ENCODE measurements around the gene CDKL2. TPM values are rescaled to one million over a fixed set of nuclear protein-coding genes. Genes with fewer than 3 reads are reported as not detected.
A peak's percentile ranks its signal among the peaks of the same experiment; 100 is the strongest.
"Not testable (repeated sequence)": the region's sequence is repeated elsewhere in the genome, so short reads cannot be mapped to it uniquely, and the experiment has no call there.

Gene CDKL2
- polyA plus RNA-seq (ENCODE audit: insufficient read length in 3 of 3): 10 to 100 TPM; 10.5 to 12.7 (median 10.8) TPM
- long read RNA-seq, donor 1: 0 reads
- long read RNA-seq, donor 2: 0 reads
- long read RNA-seq, donor 3: 0 reads
- long read RNA-seq, donor 4: 0 reads
- long read RNA-seq, donor 5: 0 reads
- long read RNA-seq, donor 6: 0 reads
- long read RNA-seq, donor 7: 0 reads
- long read RNA-seq, donor 8: 0 reads
- long read RNA-seq, donor 9: 0 reads
- long read RNA-seq, donor 10, partial matches to known transcripts: 5 of 5 reads
- long read RNA-seq, donor 10, other reads (novel, unspliced or antisense): 0 of 5 reads
- long read RNA-seq, donor 11: 0 reads
- long read RNA-seq, donor 12: 0 reads
- long read RNA-seq, donor 13: 0 reads
- long read RNA-seq, donor 14, partial matches to known transcripts: 0 of 1 reads
- long read RNA-seq, donor 14, other reads (novel, unspliced or antisense): 0 of 1 reads
- long read RNA-seq, donor 15: 0 reads
- long read RNA-seq, donor 16: 0 reads

GRCh38 chr4:75630174-75630936, at the start of gene CDKL2:
CDKL2 (minus strand) TSS chr4:75630528; CDS start chr4:75625988, 4,540 bp downstream.
- peak in 10 of 11 donors; percentile 62 to 88 (median 78) for DNase-seq (ENCODE audit: extremely low read depth in 1 of 11, low read depth in 9 of 11, low spot score in 4 of 11)

- no peak for DNase-seq (ENCODE audit: extremely low read depth in 1 of 11, low read depth in 9 of 11, low spot score in 4 of 11)
Measured at GRCh38 chr4:75678965-75679364, 48.6 kb upstream of the CDKL2 start.

GRCh38 chr4:75678473-75678872, 48.1 kb upstream of the CDKL2 start:
- no peak for DNase-seq (ENCODE audit: extremely low read depth in 1 of 11, low read depth in 9 of 11, low spot score in 4 of 11)

GRCh38 chr4:75675004-75675531, 44.7 kb upstream of the CDKL2 start:
- DNase-seq (ENCODE audit: extremely low read depth in 1 of 11, low read depth in 9 of 11, low spot score in 4 of 11): no peak

GRCh38 chr4:75673959-75674328, 43.6 kb upstream of the CDKL2 start:
- peak in 4 of 11 donors; percentile 5 to 15 (median 12) for DNase-seq (ENCODE audit: extremely low read depth in 1 of 11, low read depth in 9 of 11, low spot score in 4 of 11)

GRCh38 chr4:75673027-75673958, 43.0 kb upstream of the CDKL2 start, which contains the start of gene G3BP2:
G3BP2 (minus strand) TSS chr4:75673411; CDS start chr4:75662025, 11,386 bp downstream.
- DNase-seq (ENCODE audit: extremely low read depth in 1 of 11, low read depth in 9 of 11, low spot score in 4 of 11): peak; percentile 95 to 98 (median 97)

- DNase-seq (ENCODE audit: extremely low read depth in 1 of 11, low read depth in 9 of 11, low spot score in 4 of 11): peak in 10 of 11 donors; percentile 38 to 64 (median 54)
Measured at GRCh38 chr4:75672461-75673026, 42.2 kb upstream of the CDKL2 start.

- peak in 2 of 11 donors; percentile 2 to 6 for DNase-seq (ENCODE audit: extremely low read depth in 1 of 11, low read depth in 9 of 11, low spot score in 4 of 11)
Measured at GRCh38 chr4:75671802-75672421, 41.6 kb upstream of the CDKL2 start.

- DNase-seq (ENCODE audit: extremely low read depth in 1 of 11, low read depth in 9 of 11, low spot score in 4 of 11): no peak
Measured at GRCh38 chr4:75668596-75668995, 38.3 kb upstream of the CDKL2 start.

GRCh38 chr4:75667636-75668035, 37.3 kb upstream of the CDKL2 start:
- not testable (repeated sequence) for DNase-seq (ENCODE audit: extremely low read depth in 1 of 11, low read depth in 9 of 11, low spot score in 4 of 11)

- DNase-seq (ENCODE audit: extremely low read depth in 1 of 11, low read depth in 9 of 11, low spot score in 4 of 11): no peak
Measured at GRCh38 chr4:75666299-75666698, 36.0 kb upstream of the CDKL2 start.

- not testable (repeated sequence) for DNase-seq (ENCODE audit: extremely low read depth in 1 of 11, low read depth in 9 of 11, low spot score in 4 of 11)
Measured at GRCh38 chr4:75664604-75665003, 34.3 kb upstream of the CDKL2 start.

- DNase-seq (ENCODE audit: extremely low read depth in 1 of 11, low read depth in 9 of 11, low spot score in 4 of 11): no peak
Measured at GRCh38 chr4:75662626-75663025, 32.3 kb upstream of the CDKL2 start.

GRCh38 chr4:75660491-75660890, 30.2 kb upstream of the CDKL2 start:
- no peak for DNase-seq (ENCODE audit: extremely low read depth in 1 of 11, low read depth in 9 of 11, low spot score in 4 of 11)

- no peak for DNase-seq (ENCODE audit: extremely low read depth in 1 of 11, low read depth in 9 of 11, low spot score in 4 of 11)
Measured at GRCh38 chr4:75659512-75660031, 29.2 kb upstream of the CDKL2 start.

GRCh38 chr4:75658876-75659275, 28.5 kb upstream of the CDKL2 start:
- DNase-seq (ENCODE audit: extremely low read depth in 1 of 11, low read depth in 9 of 11, low spot score in 4 of 11): no peak

- DNase-seq (ENCODE audit: extremely low read depth in 1 of 11, low read depth in 9 of 11, low spot score in 4 of 11): no peak
Measured at GRCh38 chr4:75655562-75655961, 25.2 kb upstream of the CDKL2 start.

- DNase-seq (ENCODE audit: extremely low read depth in 1 of 11, low read depth in 9 of 11, low spot score in 4 of 11): no peak
Measured at GRCh38 chr4:75654905-75655304, 24.6 kb upstream of the CDKL2 start.
